Activated CD8-positive, alpha-beta memory T cell treated with anti-CD3 and anti-CD28 coated beads, Interleukin-2, amount 10 ng/mL, durations not matched to agents 7 days and 5 days (primary cell): Measurements from ENCODE around the gene NPEPL1. TPM values are rescaled to one million over a fixed set of nuclear protein-coding genes. Genes with fewer than 3 reads are reported as not detected.

Source experiments
- ATAC-seq: fragments of 150-1000 bp; cut with Tn5 transposase; one replicate; pipeline ENCODE4 v1.10.0; 2021; ENCODE audit warnings: moderate library complexity
- CTCF ChIA-PET: fragments of 350-600 bp; sonication (Branson Sonifier 250); formaldehyde crosslinking; loops from one replicate; lab custom pipeline; 2021; ENCODE audit warnings: antibody characterized with exemption; lab: Charles Lee
- DNase-seq: peaks from one replicate; pipeline ENCODE4 v3.0.0-alpha.2; 2020
- H3K27ac Mint-ChIP-seq: one replicate; pipeline ENCODE4 v1.8.0; 2021; ENCODE audit warnings: mild to moderate bottlenecking, mixed read lengths
- H3K27me3 Mint-ChIP-seq: one replicate; pipeline ENCODE4 v1.8.0; 2021; ENCODE audit warnings: mixed read lengths
- H3K36me3 Mint-ChIP-seq: one replicate; pipeline ENCODE4 v1.8.0; 2021; ENCODE audit warnings: mild to moderate bottlenecking, mixed read lengths
- H3K4me1 Mint-ChIP-seq: one replicate; pipeline ENCODE4 v1.8.0; 2021; ENCODE audit warnings: mixed read lengths
- H3K4me3 Mint-ChIP-seq: one replicate; pipeline ENCODE4 v1.8.0; 2021; ENCODE audit warnings: mild to moderate bottlenecking, moderate library complexity, mixed read lengths
- H3K9me3 Mint-ChIP-seq: one replicate; pipeline ENCODE4 v1.8.0; 2022; ENCODE audit warnings: low read depth, mixed read lengths
- total RNA-seq, 2 experiments: library from RNA; stranded (reverse); gene quantifications; one replicate each; pipeline ENCODE4 v1.2.3, GENCODE V29; 2021

The NPEPL1 gene
- total RNA-seq, 2 experiments from 2014 or later, result 19.3 to 30.4 TPM

- H3K27ac Mint-ChIP-seq, result no peak overlapping the region
- H3K9me3 Mint-ChIP-seq, result no peaks in the 10 kb centered on the region
- peak; percentile 27 for DNase-seq
- CTCF ChIA-PET, result interaction anchor here (0.9 kb wide), 1 partner anchor 20 kb away, joined by 3 read pairs; no protein-coding TSS in a partner anchor
- H3K27me3 Mint-ChIP-seq, result no peaks in the 10 kb centered on the region
- no peak for ATAC-seq
- no peaks in the 10 kb centered on the region for H3K36me3 Mint-ChIP-seq
- no peak overlapping the region for H3K4me3 Mint-ChIP-seq
- H3K4me1 Mint-ChIP-seq, result no peaks in the 10 kb centered on the region
Observed at GRCh38 chr20:58711266-58712051, 18.9 kb downstream of the NPEPL1 start.

DNA sequence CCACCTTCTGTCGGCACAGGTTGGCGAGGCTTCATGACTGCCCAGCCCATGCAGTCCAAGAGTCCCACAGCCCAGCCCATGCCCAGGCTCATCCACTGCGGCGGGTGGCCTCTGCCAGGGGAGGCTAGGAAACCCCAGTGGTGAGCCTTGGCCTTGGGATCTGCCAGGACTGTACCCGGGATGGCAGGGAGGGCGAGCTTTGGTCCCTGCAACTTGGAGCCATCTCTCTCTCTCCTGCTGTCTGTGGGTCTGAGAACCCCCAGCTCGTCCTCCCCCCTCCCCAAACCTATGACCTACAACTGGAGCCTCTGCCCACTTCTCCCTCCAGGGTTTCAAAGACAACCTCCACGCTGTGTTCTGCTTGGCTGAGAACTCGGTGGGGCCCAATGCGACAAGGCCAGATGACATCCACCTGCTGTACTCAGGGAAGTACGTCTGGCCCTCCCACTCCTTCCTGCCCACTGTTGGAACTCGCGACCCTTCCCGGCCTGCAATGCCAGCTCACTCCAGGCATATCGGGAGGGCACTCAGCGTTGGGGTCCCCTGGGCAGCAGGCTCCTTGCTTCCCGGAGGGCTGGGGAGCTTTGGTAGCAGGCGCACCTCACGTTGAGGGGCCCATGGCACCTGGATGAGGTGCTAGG lies 19.7 kb downstream of the NPEPL1 start:
- Mint-ChIP-seq H3K4me1 (no peaks in the 10 kb centered on the region), H3K27me3 (no peaks in the 10 kb centered on the region), H3K36me3 (no peaks in the 10 kb centered on the region), H3K27ac (no peak overlapping the region), H3K4me3 (no peak overlapping the region), H3K9me3 (no peaks in the 10 kb centered on the region)
- ATAC-seq, result no peak
- CTCF ChIA-PET, result interaction anchor here (0.9 kb wide), 1 partner anchor 21 kb away, joined by 3 read pairs; no protein-coding TSS in a partner anchor
- peak; percentile 30 for DNase-seq

DNA sequence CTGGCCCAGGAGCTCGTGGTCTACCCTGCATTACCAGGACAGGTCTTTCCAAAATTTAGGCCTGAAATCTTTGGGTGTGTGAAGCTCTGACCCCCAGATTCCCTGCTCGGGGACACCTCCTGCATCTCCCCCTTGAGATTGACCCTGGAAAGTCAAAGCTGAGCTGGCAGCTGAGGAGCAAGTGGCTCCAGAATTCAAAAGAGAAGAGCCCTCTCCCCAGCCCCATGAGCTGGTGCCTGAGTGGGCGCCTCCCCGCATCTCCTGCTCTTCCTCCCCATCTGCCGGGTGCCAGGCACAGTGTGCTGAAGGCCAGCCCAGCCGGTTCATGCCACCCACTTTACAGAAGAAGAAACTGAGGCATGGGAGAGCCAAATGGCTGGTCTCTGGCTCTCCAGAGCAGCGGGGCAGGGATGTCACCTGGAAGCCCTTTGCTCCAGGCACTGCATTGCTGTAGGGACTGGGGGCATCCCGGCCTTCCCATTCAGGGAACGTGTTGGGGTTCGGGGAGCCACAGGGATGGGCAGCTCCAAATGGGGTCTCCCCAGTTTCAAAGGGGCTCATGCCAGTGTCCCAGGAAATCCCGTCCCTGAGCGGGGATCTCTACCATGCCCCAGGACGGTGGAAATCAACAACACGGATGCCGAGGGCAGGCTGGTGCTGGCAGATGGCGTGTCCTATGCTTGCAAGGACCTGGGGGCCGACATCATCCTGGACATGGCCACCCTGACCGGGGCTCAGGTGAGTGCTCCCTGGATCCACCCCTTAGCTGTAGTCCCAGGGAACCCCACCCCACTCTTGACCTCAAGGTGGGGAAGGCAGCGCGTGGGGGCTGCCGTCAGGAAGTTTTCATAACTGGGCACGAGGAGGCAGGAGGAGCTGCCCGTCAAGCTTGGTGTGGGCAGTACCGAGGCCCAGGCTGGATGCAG lies 20.5 kb downstream of the NPEPL1 start:
- Mint-ChIP-seq H3K36me3 (no peaks in the 10 kb centered on the region), H3K4me1 (no peaks in the 10 kb centered on the region), H3K4me3 (no peak overlapping the region), H3K9me3 (no peaks in the 10 kb centered on the region), H3K27me3 (no peaks in the 10 kb centered on the region), H3K27ac (no peak overlapping the region)
- ATAC-seq (no peak), DNase-seq (peak; percentile 30)
- CTCF ChIA-PET, result no interaction called here

DNA sequence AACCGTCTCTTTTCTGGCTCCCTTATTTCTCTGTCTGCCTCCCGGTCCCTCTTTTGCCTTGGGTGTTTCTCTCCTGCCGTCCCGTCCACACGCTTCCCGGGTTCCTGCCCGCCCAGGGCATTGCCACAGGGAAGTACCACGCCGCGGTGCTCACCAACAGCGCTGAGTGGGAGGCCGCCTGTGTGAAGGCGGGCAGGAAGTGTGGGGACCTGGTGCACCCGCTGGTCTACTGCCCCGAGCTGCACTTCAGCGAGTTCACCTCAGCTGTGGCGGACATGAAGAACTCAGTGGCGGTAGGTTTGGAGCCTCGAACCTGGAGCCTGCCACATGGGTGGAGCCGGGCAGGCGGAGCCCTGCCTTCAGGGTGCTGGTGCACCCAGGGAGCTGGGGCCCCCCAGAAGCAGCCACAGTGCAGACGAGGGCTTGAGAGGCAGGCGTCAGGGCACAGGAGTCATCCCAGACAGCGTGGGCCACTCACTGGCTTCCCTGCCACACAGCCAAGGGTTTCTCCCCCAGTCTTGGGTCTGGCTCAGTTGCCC lies 21.3 kb downstream of the NPEPL1 start:
- no peak overlapping the region for H3K27ac Mint-ChIP-seq

DNA sequence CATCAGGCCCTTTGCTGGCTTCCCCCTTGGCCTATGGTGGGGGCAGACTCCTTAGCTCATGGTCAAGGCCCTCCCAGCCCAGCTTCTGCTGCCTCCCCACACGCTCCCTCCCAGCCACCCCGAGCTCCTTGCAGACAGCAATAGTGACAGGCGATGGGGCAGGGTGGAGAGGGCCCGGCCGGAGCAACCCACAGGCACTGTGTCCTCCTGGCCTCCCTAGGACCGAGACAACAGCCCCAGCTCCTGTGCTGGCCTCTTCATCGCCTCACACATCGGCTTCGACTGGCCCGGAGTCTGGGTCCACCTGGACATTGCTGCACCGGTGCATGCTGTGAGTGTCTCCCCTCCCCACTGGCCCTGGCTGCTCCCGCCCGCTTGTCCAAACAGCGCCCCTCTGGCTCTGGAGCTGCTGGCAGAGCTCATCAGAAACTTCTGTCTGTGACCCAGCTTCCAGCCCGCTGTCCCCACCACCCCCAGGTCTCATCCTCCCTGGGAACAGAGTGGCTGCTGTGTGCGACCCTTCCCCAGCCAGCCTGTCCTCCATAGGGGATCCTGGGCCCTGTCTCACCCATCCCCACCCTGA lies 21.8 kb downstream of the NPEPL1 start:
- CTCF ChIA-PET, result no interaction called here

More for the DNA sequence above, 21.3 kb downstream of the NPEPL1 start:
- Mint-ChIP-seq H3K9me3 (no peaks in the 10 kb centered on the region), H3K4me3 (no peak overlapping the region), H3K4me1 (no peaks in the 10 kb centered on the region), H3K27me3 (no peaks in the 10 kb centered on the region), H3K36me3 (no peaks in the 10 kb centered on the region)
- DNase-seq (peak; percentile 39), ATAC-seq (no peak)
- CTCF ChIA-PET, result no interaction called here

GRCh38 chr20:58714923-58715351 lies 22.3 kb downstream of the NPEPL1 start:
- ATAC-seq (no peak), DNase-seq (peak; percentile 30)
- Mint-ChIP-seq H3K4me1 (no peaks in the 10 kb centered on the region), H3K9me3 (no peaks in the 10 kb centered on the region), H3K27ac (no peak overlapping the region), H3K27me3 (no peaks in the 10 kb centered on the region), H3K4me3 (no peak overlapping the region), H3K36me3 (no peaks in the 10 kb centered on the region)
- CTCF ChIA-PET, result no interaction called here

More for the DNA sequence above, 21.8 kb downstream of the NPEPL1 start:
- DNase-seq (no peak), ATAC-seq (no peak)
- no peak overlapping the region for H3K27ac Mint-ChIP-seq
- H3K27me3 Mint-ChIP-seq, result no peaks in the 10 kb centered on the region
- no peaks in the 10 kb centered on the region for H3K9me3 Mint-ChIP-seq
- H3K4me3 Mint-ChIP-seq, result no peak overlapping the region
- no peaks in the 10 kb centered on the region for H3K4me1 Mint-ChIP-seq
- H3K36me3 Mint-ChIP-seq, result no peaks in the 10 kb centered on the region

DNA sequence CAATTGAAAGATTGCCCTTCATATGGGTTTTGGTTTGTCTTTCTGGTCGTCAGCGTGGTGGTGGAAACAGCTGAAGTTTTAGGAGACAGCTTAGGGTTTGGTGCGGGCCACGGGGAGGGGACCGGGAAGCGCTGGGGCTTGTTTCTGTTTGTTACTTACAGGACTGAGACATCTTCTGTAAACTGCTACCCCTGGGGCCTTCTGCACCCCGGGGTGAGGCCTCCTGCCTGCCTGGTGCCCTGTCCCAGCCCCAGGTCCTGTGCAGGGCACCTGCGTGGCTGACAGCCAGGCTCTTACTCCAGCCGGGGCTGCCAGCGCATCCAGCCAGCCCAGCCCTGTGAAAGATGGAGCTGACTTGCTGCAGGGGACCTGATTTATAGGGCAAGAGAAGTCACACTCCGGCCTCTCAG lies 22.8 kb downstream of the NPEPL1 start:
- no peak overlapping the region for H3K4me3 Mint-ChIP-seq
- CTCF ChIA-PET, result no interaction called here
- H3K27me3 Mint-ChIP-seq, result no peaks in the 10 kb centered on the region
- H3K27ac Mint-ChIP-seq, result no peak overlapping the region
- H3K9me3 Mint-ChIP-seq, result no peaks in the 10 kb centered on the region
- ATAC-seq (no peak), DNase-seq (peak; percentile 36)
- H3K36me3 Mint-ChIP-seq, result no peaks in the 10 kb centered on the region
- no peaks in the 10 kb centered on the region for H3K4me1 Mint-ChIP-seq

DNA sequence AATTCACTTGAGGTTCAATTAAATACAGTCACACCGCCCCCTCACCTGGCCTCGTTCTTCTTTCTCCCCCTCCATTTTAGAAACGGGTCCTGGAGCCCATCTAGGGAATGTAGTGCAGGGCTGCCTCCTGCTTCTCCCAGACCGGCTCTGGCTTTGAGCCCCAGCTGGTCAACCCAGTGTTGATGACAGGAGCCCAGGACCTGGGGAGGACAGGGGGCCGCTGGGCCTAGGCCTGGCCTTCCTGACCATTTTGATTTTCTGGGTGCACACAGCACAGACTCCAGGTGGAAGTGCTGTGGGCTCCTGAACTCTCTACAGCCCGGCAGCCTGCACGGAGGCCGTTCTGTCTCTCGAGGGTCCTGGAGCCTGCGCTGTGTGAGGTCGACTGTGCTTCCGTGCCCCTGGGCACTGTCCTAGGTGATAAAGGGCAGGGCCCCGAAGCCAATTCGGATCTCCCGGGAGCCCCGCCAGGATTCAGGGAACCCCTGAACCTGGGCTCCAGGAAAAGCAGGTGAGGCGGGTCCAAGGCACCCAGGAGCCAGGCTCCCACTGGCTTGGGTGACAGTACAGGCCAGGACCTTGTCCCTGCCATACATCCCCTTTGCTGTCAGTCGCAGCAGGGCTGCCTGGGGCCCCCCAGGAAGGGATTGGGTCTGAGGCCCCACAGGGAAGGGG lies 23.3 kb downstream of the NPEPL1 start:
- H3K27ac Mint-ChIP-seq, result no peak overlapping the region
- ATAC-seq, result no peak
- CTCF ChIA-PET, result no interaction called here
- H3K36me3 Mint-ChIP-seq, result no peaks in the 10 kb centered on the region
- H3K4me3 Mint-ChIP-seq, result no peak overlapping the region
- peaks cover 5% of the 10 kb centered on the region for H3K27me3 Mint-ChIP-seq
- DNase-seq, result peak; percentile 34
- H3K9me3 Mint-ChIP-seq, result no peaks in the 10 kb centered on the region
- no peaks in the 10 kb centered on the region for H3K4me1 Mint-ChIP-seq

DNA sequence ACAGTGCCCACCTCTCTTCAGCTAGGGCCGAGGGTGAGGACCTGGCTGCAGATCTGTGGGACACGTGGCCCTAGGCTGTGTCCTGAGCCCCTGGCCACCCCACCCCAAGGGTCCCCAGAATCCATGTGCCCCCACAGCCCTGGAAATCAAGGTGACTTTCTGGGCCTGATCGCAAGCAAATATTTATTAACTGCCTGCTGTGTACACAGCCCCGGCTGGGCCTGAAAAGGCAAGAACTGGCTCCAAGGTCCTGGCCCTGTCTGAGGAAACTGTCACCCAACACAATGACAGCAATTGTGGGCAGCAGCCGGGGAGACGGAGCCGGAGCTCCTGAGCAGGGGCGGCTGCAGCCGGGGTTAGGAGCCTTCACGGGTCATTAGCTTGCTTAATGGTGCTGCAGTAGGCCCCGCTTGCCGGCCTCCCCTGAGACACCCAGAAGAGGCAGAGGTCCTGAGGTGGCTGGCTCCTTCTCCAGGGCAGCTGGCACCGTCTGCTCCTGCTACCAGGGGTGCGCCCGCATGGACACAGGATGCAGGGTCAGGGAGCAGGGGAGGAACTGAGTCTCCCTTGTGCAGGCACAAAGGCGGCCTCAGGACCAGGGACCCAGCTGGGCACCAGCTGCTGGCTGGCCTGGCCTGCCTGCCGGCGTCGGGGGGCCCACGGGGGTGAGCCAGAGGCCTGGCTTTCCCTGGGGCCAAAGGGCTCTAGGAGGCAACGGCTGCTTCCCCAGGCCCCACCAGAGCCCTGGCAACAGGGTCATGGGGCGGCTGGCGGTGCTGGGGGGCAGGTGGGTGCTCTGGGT lies 24.1 kb downstream of the NPEPL1 start:
- ATAC-seq (no peak), DNase-seq (peak; percentile 27)
- H3K9me3 Mint-ChIP-seq, result no peaks in the 10 kb centered on the region
- no peak overlapping the region for H3K27ac Mint-ChIP-seq
- peaks cover 10% of the 10 kb centered on the region for H3K27me3 Mint-ChIP-seq
- H3K4me3 Mint-ChIP-seq, result no peak overlapping the region
- no peaks in the 10 kb centered on the region for H3K36me3 Mint-ChIP-seq
- no peaks in the 10 kb centered on the region for H3K4me1 Mint-ChIP-seq
- CTCF ChIA-PET, result no interaction called here

GRCh38 chr20:58717278-58718091 lies 24.9 kb downstream of the NPEPL1 start:
- Mint-ChIP-seq H3K4me1 (no peaks in the 10 kb centered on the region), H3K36me3 (no peaks in the 10 kb centered on the region), H3K9me3 (no peaks in the 10 kb centered on the region), H3K4me3 (no peak overlapping the region), H3K27ac (no peak overlapping the region), H3K27me3 (peaks cover 16% of the 10 kb centered on the region)
- CTCF ChIA-PET, result no interaction called here
- DNase-seq (peak; percentile 31), ATAC-seq (no peak)

GRCh38 chr20:58718121-58718563 lies 25.5 kb downstream of the NPEPL1 start:
- CTCF ChIA-PET, result no interaction called here

More at GRCh38 chr20:58718121-58718563, 25.5 kb downstream of the NPEPL1 start:
- Mint-ChIP-seq H3K4me3 (no peak overlapping the region), H3K9me3 (no peaks in the 10 kb centered on the region), H3K4me1 (no peaks in the 10 kb centered on the region), H3K27me3 (peaks cover 23% of the 10 kb centered on the region), H3K27ac (no peak overlapping the region), H3K36me3 (no peaks in the 10 kb centered on the region)
- ATAC-seq, result no peak
- DNase-seq, result peak; percentile 27
